Heart right ventricle (tissue), 16 donors: ENCODE data around the gene RYR3. TPM values are rescaled to one million over a fixed set of nuclear protein-coding genes. Genes with fewer than 3 reads are reported as not detected.
A peak's percentile ranks its signal among the peaks of the same experiment; 100 is the strongest.

Experiments used
- ATAC-seq, 8 donors: fragments of 200-7000 bp; cut with Tn5 transposase; one replicate each; pipeline ENCODE4 v1.9.1; 2020; ENCODE audit warnings: mild to moderate bottlenecking in 8 of 8, moderate library complexity in 8 of 8, moderate number of reproducible peaks in 1 of 8
- DNase-seq, 2 donors: peaks; one replicate each; pipeline ENCODE4 v3.0.0-alpha.2; 2020
- H3K27ac ChIP-seq, 10 donors: fragments of 200-600 bp; sonication (generic) in 2 of 10; one replicate each; pipeline versions ENCODE4 v1.5.0 to v1.8.0; 2020 to 2022; ENCODE audit warnings: mild to moderate bottlenecking in 3 of 10
- H3K27me3 ChIP-seq, 7 donors: fragments of 200-600 bp; one replicate each; pipeline ENCODE4 v1.8.0; 2021 to 2022; ENCODE audit warnings: mild to moderate bottlenecking in 2 of 7
- H3K36me3 ChIP-seq, 9 donors: fragments of 200-600 bp; sonication (generic) in 1 of 9; one replicate each; pipeline versions ENCODE4 v1.5.0 to v1.8.0; 2020 to 2022; ENCODE audit warnings: mild to moderate bottlenecking in 2 of 9
- H3K4me1 ChIP-seq, 9 donors: fragments of 200-600 bp; sonication (generic) in 1 of 9; one replicate each; pipeline versions ENCODE4 v1.5.0 to v1.8.0; 2020 to 2022; ENCODE audit warnings: mild to moderate bottlenecking in 4 of 9
- H3K4me3 ChIP-seq, 10 donors: fragments of 200-600 bp; sonication (generic) in 2 of 10; one replicate each; pipeline versions ENCODE4 v1.5.0 to v1.8.0; 2020 to 2022; ENCODE audit warnings: mild to moderate bottlenecking in 7 of 10, moderate library complexity in 2 of 10
- H3K9me3 ChIP-seq, 11 donors: fragments of 200-600 bp in 10 of 11; sonication (generic) in 2 of 11; one replicate each; pipeline versions ENCODE4 v1.5.0 to v1.8.0; 2013 to 2022; ENCODE audit warnings: mild to moderate bottlenecking in 2 of 11, control low read depth in 1 of 11, moderate library complexity in 1 of 11
- CTCF ChIP-seq, 9 donors: fragments of 200-600 bp; sonication (generic) in 2 of 9; IDR thresholded peaks; one replicate each; pipeline versions ENCODE4 v1.5.0 to v1.8.0; 2021 to 2022; ENCODE audit warnings: antibody characterized with exemption in 9 of 9, mild to moderate bottlenecking in 5 of 9, moderate library complexity in 1 of 9
- WGBS, 2 donors: extraction: QIAGEN DNeasy Blood & Tissue Kit; methylation state at CpG; one replicate each; pipeline ENCODE4 v1.1.7; 2013; ENCODE audit warnings: inconsistent platforms in 1 of 2; 5-methylcytosine and 5-hydroxymethylcytosine counted together
- intact Hi-C, 10 donors: fragments of 100-400 bp; cut with DNase I; formaldehyde crosslinking; loops; one replicate each; pipeline versions ENCODE4 v1.11.1 to v1.14.2; 2022
- polyA plus RNA-seq, 2 donors: library from polyadenylated mRNA; stranded (reverse); fragments of 200-250 nt; gene quantifications; one replicate each; pipeline ENCODE4 v1.2.3, GENCODE V29; 2013
- total RNA-seq, 10 donors: library from RNA; stranded (reverse); fragmentation: NEBNext Ultra II Directional in 3 of 10; extraction: Animal tissue kit (Norgen Biotek cat#: 25700) in 3 of 10; gene quantifications; one replicate each; pipeline versions ENCODE4 v1.2.1 to v1.2.4, GENCODE V29; 2021 to 2023
- donor health status: Arrhythmogenic right ventricular cardiomyopathy.
- donor health status: ischemic (EF 13 %, LVEDD 7.1; RV severe dilation, severe dysfunction).
- donor health status: healthy with polysubstance abuse.
- donor health status: DM: no; HTN: yes; CAD: no.
- donor health status: DM: no; HTN: no; CAD: no.
- donor health status: ischemic (EF 25% LVEDD 6.9; RV normal size, moderate dysfunction).
- donor health status: ischemic (EF 25% LVEDD 5.7; RV mildly dilated, moderate dysfunction).
- donor health status: healthy.
- donor health status: DM: yes; HTN: yes; CAD: no.
- donor health status: Ischemic cardiomyopathy.
- donor health status: ischemic (EF 35%, LVEDD 5.7; RV mildly dilated, moderate dysfunction).
- donor health status: nonischemic (EF 11% LVEDD 7.7; RV severe dilation, severe dysfunction).
- donor health status: DM: yes; HTN: yes; CAD: no.
- donor health status: PGD.
- donor health status: ischemic (EF 29% LVEDD 5.4; RV normal size, mild dysfunction).
- donor health status: nonischemic (EF 23%, LVEDD 6.1; RV moderate dilation, normal function).

Gene RYR3
- total and polyA plus RNA-seq, 12 donors: 0.02 to 1.00 (median 0.13) TPM; not detected in 2

- TF ChIP-seq CTCF (IDR thresholded peaks at IDR 0.05): no peak
- ATAC-seq: no peak
- WGBS, 2 donors: 84% methylated on average over 3 of the region's 3 CpGs
Measured at GRCh38 chr15:33545866-33546265, 235.1 kb downstream of the RYR3 start.

GRCh38 chr15:33547876-33548275 lies 237.1 kb downstream of the RYR3 start:
- 21 to 22% methylated on average over 5 of the region's 5 CpGs for WGBS, 2 donors
- no peaks in the 10 kb centered on the region for H3K36me3 ChIP-seq
- no peak overlapping the region for H3K4me3 ChIP-seq
- no peaks in the 10 kb centered on the region for H3K4me1 ChIP-seq
- DNase-seq (peak in 1 of 2 donors; percentile 13), ATAC-seq (no peak)
- H3K27me3 ChIP-seq: peaks cover 0 to 4% (median 0%) of the 10 kb centered on the region in 7 donors
- peaks cover 0 to 22% (median 0%) of the 10 kb centered on the region in 11 donors for H3K9me3 ChIP-seq
- intact Hi-C loops: no loop called here
- no peak overlapping the region for H3K27ac ChIP-seq
- no peak for TF ChIP-seq CTCF (IDR thresholded peaks at IDR 0.05)

More at GRCh38 chr15:33545866-33546265, 235.1 kb downstream of the RYR3 start:
- no peaks in the 10 kb centered on the region for H3K36me3 ChIP-seq
- no peak for DNase-seq
- no peak overlapping the region for H3K4me3 ChIP-seq
- no peak overlapping the region for H3K27ac ChIP-seq
- intact Hi-C loops: no loop called here
- H3K27me3 ChIP-seq: peaks cover 0 to 8% (median 0%) of the 10 kb centered on the region in 7 donors
- no peaks in the 10 kb centered on the region for H3K4me1 ChIP-seq
- H3K9me3 ChIP-seq: peaks cover 0 to 22% (median 0%) of the 10 kb centered on the region in 11 donors

- intact Hi-C loops: no loop called here
- WGBS, 2 donors: 53 to 56% methylated on average over 6 of the region's 6 CpGs
- TF ChIP-seq CTCF (IDR thresholded peaks at IDR 0.05): no peak
- Histone ChIP-seq H3K9me3 (peaks cover 0 to 22% (median 0%) of the 10 kb centered on the region in 11 donors), H3K4me1 (no peaks in the 10 kb centered on the region), H3K4me3 (no peak overlapping the region), H3K27me3 (no peaks in the 10 kb centered on the region), H3K27ac (no peak overlapping the region), H3K36me3 (no peaks in the 10 kb centered on the region)
- DNase-seq (no peak), ATAC-seq (no peak)
Measured at GRCh38 chr15:33551860-33552259, 241.1 kb downstream of the RYR3 start.

GRCh38 chr15:33553157-33553556 lies 242.4 kb downstream of the RYR3 start:
- ATAC-seq (no peak), DNase-seq (no peak)
- Histone ChIP-seq H3K27ac (no peak overlapping the region), H3K36me3 (no peaks in the 10 kb centered on the region), H3K4me3 (no peak overlapping the region), H3K4me1 (no peaks in the 10 kb centered on the region), H3K27me3 (no peaks in the 10 kb centered on the region), H3K9me3 (peaks cover 0 to 21% (median 0%) of the 10 kb centered on the region in 11 donors)
- intact Hi-C loops: no loop called here
- 76 to 78% methylated on average over 4 of the region's 4 CpGs for WGBS, 2 donors
- TF ChIP-seq CTCF (IDR thresholded peaks at IDR 0.05): no peak
